CD4-positive, alpha-beta T cell treated with Interleukin-21 for 1 hour (primary cell): Measurements from ENCODE around the gene MXD3.
"Not testable (repeated sequence)": the region's sequence is repeated elsewhere in the genome, so short reads cannot be mapped to it uniquely, and the experiment has no call there.

Experiments
- DNase-seq: peaks from one replicate; pipeline ENCODE4 v3.0.0-alpha.2; 2020

MXD3 gene, protein sequence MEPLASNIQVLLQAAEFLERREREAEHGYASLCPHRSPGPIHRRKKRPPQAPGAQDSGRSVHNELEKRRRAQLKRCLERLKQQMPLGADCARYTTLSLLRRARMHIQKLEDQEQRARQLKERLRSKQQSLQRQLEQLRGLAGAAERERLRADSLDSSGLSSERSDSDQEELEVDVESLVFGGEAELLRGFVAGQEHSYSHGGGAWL

DNA sequence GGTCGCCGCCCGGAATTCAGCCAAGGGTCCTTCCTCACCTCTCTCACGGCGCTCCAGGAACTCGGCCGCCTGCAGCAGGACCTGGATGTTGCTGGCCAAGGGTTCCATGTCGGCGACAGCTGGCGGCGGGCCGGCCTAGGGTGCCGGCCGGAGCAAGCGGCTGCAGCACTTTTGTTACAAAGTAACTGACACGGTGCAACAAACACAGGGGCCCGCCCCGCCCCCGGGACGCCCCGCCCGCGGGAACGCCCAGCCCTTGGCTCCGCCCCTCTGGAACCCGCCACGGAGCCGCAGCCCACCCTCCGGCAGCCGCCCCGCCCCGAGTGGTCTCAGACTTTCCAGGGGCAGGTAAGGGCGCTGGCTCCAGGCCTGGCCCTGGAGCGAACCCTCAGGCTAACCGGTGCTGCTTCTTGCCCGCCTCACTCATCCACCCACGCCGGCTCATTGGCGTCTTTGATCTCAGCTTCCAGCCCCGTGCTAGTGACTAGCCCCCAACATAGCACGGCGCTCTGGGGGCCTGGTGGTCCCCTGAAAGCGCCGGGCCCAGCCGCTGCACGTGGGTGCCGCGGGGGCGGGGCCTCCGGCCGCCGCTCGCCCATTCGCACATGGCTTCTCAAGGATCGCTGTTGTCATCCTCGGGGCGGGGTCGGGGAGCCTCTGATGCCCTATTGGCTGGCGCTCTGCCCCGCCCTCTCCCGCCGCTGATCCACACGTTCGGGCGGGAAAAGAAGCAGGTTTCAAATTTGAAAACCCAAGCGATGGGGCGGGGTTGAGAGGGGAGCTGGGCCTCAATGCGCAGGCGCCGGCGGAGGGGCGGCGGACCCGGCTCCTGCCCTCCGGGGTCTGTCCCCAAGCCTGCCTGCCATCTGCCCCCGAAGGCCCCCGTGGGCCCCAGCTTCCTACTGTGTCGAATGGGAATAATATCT lies at the start of gene MXD3:
MXD3 (minus strand) TSS at position 176 of the 926 bp plus-strand sequence; CDS start at position 108, 68 bp downstream.
- DNase-seq = peak; percentile 96

DNA sequence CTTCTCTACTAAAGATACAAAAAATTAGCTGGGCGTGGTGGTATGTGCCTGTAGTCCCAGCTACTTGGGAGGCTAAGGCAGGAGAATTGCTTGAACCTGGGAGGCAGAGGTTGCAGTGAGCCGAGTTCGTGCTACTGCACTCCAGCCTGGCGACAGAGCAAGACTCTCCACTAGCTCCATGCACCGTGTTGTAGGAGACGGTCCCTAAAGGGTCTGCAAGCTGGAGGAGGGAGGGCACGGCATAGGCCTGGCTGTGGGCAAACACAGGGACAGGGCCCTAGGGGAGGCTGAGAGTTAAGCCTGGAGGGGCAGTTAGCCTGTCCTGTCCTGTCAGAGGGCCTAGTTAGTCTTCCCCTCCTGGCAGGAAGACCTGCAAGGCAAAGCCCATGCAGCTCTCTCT lies 49.0 kb upstream of the MXD3 start:
- not testable (repeated sequence) for DNase-seq

DNA sequence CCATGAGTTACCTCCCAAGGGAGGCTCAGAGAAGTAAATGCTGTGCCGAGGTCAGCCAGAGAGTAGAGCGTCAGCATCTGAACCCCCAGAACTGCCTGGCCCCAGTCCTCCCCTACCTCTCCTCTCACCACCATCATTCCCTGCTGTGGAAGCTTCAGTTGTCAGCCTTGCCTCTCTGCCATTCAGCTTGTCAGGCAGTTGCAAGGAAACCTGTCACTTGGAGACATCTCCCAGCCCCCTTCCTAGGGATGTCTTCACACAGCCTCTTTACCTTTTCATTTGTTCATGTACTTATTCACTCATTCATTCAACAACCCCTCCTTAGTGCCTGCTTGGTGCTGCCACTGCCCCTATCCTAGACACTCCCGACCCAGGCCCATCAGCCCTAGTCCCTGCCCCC lies 48.2 kb upstream of the MXD3 start:
- DNase-seq = no peak

DNA sequence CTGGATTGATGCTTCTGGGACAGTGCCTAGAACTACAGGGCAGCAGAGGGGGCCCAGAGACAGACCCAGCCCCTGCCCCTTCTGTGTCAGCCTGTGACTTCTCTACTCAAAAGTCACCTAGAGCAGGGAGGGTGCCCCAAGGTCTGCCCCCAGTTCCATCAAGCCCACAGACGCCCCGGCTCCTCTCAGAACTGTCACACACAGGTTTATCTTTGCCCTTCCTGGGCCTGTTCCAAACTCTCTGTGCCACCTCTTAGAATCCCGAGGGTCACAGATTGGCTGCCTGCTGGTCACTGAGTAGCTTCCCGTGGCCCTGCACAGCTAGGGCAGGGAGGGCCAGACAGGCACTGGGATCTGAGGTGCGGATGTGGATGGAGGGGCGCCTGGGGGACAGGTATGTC lies 47.8 kb upstream of the MXD3 start:
- DNase-seq = no peak

DNA sequence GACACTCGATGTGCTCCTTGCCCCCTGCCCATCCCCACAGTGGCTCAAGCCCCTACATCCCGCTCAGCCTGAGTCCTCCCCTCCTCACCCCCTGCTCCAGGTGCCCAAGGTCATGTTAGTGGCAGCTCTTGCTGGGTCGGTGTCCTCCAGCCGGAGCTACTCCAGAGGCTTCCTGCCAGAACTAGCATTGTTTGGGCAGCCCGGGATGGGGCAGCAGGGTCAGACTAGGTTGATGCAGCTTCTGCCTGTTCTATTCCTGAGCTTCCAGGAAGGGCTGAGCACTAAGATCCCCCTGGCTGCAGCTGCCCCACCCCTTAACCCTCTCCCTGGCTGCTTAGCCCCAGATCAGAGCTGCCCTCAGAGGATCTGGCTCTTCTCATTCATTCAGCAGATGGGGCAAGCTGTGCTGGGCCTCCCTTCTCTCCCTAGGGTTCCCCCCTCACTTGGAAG lies 46.7 kb upstream of the MXD3 start:
- DNase-seq = no peak

DNA sequence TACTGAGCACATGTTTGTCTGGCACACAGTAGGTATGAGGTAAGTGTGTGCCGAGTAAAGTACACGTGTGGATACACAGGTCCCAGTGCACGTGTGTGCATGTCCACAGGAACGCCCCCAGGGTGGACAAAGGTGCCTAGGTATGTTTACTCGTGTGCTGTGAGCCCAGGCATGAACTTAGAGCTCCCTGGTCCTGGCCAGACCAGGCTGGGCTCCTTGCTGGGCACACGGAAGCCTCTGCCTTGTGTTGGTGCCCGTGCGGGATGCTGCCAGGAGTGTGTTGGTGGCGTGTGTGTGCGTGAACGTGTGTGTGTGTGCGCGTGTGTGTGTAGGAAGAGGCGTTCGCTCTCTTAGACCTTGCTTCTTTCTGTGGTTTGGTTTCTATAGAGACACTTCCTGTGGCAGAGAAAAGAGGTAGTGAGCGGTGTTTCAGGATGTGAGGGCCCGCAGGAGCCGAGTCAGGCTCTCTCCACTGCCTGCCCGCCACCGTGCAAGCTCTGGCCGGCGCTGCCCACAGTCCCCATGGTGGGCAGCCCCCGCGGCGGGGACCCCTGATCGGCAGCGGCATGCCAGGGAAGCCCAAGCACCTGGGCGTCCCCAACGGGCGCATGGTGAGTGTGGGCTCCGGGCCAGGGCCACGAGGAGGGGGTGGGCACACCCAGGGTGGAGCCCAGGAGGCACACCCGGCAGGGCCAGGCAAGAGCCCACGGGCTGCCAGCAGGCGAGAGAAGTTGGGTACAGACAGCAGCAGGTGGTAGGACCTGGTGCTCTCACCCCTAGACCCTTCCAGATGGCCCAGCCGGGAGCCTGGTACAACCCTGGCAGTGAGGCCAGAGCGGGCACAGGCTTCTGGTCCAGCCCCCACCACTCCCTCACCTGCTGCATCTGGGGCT lies 46.0 kb upstream of the MXD3 start, which contains the start of gene RGS14:
RGS14 (plus strand) TSS at position 466 of the 893 bp plus-strand sequence; CDS start at position 567, 101 bp downstream.
- DNase-seq = peak; percentile 88

DNA sequence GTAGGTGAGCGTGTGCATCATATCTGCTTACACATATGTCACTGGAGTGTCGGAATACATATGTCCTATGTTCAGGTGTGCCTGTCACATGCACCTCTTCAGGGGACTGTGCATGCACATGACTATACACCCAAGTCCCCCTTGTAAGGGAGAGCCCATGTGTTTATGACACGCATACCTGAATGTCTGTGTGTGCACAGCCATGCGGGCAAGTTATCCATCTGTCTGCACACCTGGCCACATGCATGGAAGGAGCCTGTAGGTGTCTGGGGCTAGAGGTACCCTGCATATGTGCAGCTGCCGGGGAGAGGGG lies 45.4 kb upstream of the MXD3 start:
- DNase-seq = no peak

DNA sequence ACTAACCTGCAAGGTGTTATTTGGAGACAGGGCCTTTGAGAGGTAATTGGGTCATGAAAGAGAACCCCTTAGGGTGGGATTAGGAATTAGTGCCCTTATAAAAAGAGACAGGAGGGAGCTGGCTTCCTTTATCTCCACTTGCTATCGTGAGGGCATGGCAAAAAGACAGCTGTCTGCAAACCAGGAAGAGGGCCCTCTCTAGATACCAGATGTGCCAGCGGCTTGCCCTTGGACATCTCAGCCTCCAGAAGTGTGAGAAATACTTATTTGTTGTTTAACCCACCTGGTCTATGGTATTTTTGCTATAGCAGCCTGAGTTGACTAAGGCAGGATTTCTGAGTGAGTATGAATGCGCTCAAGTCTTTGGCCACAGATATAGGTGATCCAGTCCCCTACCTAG lies 45.0 kb upstream of the MXD3 start:
- DNase-seq = no peak

DNA sequence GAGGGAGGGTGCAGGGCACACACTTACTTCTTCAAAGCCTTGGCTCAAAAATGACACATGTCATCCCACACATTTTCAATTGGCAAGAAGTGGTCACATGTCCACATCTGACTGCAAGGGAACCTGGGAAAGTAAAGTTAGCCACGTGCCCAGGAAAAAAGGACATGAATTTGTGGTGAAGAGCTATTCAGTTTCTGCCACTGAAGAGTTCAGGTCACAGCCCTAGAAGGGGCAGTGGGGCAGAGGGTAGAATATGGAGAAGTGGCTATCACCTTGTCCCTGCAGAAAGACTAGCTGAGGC lies 44.1 kb upstream of the MXD3 start:
- DNase-seq = no peak

DNA sequence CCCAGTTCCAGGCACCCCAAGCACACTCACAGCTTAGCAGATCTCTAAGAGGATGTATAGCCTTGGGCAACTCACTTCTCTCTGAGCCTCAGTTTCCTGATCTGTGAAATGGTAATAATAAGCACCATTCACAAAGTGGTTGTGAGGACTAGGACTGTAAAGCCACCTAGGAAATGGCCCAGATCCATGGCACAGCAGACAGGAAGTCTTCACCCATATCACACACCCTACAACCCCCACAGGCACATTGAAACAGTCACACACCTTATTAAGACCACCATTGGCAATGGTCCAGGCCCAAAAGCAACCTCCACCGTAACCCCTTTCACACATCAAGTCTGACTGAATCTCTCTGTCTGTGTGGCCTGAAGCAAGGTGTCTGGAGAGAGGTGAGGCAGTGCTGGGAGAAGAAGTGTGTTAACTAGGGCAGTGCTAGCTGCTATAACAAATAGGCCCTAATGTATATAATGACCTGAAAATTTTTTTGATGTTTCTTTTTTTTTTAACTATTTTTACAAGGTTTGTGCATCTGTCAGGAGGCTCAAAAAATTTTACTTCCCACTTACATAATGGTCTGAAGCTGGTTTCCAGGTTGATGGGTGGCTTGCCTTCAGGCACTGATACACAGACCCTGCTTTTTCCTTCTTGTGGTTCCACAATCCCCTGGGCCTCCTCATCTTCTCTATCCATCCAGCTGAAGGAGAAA lies 43.6 kb upstream of the MXD3 start:
- no peak for DNase-seq

DNA sequence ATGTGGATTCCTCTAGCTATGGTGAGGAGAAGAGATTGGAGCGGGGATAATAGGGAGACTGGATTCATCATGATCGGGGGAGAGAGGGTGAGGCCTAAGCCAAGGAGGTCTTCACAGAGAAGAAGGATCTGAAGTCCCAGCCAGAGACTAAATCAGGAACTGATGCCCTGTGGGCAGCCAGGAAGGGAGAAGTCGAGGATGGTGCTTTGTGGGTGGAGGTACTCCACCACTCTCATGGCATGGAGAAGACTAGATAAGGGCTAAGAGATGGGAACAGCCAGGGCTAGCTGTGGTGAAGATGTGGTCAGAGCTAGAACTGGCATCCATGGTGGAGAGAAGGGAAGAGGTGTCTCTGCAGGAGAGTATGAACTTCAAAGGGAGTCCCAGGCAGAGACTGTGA lies 43.0 kb upstream of the MXD3 start:
- no peak for DNase-seq

DNA sequence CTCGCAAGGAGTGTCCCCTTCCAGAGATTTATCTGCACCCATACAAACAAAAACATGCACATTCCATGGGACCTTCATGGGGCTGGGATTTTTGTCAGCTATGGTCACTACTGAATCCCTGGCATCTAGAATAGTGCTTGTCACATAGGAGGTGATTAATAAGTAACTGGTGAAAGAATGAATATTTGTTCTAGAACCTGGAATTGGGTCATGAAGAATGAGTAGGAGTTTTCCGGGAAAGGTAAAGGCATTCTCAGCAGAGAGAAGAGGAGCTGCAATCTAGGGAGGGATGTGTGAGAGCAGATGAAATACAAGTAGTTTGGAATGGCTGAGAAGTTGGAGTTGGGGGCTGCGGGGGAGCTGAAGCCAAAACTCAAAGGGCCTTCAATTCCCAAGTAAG lies 42.6 kb upstream of the MXD3 start:
- no peak for DNase-seq

DNA sequence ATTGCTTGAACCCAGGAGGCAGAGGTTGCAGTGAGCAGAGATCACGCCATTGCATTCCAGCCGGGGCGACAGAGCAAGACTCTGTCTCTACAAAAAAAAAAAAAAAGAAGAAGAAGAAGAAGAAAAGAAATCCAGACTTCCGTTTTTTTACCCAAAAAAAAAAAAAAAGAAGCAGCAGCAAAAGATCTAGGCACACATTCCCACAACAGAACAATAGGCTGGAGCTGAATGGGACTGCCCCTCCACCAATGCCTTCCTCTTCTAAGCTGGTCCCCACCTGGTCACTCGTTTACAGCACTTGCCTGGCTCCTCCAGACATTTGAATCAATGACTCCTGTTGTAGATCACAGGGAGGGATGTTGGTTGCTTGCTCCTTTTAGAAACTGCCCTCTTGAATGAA lies 41.4 kb upstream of the MXD3 start:
- DNase-seq = no peak

DNA sequence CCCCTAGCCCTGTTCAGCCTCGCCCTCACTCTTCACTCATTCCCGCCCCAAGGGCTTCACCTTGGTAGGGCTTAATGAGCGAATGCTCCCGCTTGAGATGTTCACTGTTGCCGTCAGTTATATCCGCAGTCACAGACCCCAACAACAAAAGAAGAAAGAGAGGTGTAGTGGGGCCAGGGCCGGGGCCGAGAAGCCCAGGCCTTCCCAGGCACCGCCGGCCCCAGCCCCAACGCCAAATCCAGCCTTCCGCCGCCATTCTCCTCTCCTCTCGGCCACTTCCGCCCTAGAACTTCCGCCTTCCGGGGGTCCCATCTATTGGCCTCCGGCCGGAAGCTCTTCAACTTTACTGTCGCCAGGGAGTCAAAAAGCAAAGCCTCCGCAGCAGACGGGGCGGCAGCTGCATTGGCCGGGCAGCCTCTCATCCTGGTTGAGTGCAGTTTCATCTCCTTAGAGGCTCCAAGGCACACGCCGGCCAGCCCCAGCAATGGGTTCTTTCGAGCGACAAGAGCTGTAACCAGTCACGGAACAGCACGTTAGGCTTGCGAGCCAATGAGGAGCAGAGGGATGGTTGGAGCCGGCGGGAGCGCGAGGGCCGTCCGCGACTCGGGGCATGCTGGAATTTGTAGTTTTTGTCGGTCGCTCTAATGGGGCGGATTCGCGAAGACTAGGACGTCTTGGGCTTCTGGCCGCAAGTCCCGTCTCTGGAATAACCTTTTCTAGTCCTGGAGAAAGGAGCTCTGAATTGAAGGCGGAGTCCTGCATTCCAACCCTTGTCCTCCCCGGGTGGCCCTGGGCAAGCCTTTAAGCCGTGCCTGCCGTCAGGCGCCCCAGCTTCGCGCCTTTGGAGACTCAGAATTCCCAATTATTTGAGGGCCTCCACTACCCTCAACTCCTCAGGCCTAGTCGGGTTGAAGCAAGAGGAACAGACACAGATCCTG lies 40.0 kb upstream of the MXD3 start, which contains the start of gene LMAN2:
LMAN2 (minus strand) TSS at position 277 of the 938 bp plus-strand sequence; CDS start at position 256, 21 bp downstream.
- peak; percentile 95 for DNase-seq

DNA sequence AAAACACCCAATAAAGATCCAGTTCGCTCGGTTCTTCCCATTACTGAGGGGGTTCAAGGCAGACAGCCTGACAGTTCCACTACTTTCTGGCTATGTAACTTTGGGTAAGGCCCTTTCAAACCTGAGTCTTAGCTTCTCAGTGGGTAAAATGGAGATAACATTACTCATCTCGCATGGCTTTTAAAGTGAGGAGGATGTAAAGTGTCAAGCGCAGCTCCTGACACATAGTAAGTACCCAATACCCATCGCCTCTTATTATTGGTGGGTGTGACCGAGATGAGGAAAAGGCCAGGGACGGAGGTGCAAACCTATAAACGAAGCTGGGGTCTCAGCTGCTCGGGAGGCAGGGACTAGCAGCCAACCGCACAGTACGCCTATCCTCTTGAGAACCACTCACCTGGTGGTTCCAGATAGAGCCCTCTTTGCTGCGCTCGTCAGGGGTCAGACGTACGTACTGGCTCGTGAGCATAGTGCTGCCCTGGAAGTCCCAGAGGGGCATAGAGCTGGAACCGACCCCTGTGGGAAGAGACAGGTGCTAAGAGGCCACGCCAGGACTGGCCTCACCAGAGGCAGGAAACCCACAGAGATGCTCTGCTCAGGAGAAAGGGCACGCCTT lies 39.2 kb upstream of the MXD3 start:
- no peak for DNase-seq

DNA sequence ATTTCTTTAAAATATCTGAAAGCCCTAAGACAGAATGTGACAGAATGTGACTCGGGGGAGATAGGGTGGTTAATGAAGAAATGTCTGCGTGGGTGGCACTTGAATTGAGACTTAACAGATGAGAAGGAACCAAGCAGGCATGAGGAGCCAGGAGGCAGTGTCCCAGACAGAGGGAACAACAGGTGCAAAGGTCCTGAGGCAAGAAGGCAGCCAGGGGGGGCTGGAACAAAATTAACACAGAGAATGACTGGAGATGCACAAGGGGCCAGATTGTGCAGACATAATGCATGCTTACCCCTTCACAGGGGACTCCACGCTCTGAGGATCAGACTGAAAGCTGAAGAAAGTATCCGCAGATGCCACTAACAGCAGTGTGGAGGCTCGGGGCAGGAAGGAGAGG lies 38.1 kb upstream of the MXD3 start:
- no peak for DNase-seq

DNA sequence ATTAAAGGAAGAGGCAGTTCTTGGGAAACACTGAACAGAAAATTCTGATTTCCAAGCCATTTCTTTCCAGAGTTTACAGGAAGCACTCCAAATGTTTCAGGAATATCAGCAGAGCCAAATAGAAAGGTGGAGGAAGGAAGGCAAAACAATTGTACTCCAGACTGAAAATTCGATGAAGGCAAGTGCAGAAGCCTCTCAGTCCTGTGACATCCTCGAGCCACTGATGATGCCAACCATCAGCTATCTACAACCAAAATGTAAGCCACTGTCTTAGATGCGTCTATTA lies 37.6 kb upstream of the MXD3 start:
- no peak for DNase-seq

DNA sequence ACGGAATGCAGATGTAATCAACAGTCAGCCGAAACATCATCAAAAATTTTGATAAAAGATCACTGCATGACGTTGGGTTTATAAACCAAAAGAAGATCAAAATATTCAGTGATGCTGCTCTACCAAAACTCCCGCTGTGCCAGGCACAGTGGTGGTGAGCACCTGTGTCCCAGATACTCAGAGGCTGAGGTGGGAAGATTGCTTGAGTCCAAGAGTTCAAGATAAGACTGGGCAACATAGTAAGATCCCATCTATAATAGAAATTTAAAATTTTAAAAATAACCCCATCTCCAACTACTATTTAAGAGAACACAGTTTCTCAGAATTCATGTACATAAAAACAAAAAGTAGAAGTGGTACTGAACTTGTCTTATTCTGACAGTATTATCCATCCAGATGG lies 36.0 kb upstream of the MXD3 start:
- DNase-seq = no peak

DNA sequence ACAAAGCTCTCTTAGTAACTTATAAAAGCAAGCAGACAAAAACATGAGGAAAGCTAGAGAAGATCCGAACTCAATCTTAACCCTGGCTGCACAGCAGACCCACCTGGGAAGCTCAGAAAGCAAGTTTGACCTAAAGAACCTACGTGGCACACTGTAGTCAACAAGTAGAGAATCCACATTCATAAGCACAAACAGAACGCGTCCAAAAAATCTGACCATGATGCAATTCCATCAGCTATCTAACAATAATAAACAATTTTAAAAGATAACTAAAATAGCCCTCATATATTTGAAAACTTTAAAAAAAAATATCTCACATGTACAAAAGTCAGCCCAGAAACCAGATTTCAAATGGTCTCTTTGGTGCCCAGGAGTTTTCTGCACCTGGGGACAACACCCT lies 35.1 kb upstream of the MXD3 start:
- no peak for DNase-seq

DNA sequence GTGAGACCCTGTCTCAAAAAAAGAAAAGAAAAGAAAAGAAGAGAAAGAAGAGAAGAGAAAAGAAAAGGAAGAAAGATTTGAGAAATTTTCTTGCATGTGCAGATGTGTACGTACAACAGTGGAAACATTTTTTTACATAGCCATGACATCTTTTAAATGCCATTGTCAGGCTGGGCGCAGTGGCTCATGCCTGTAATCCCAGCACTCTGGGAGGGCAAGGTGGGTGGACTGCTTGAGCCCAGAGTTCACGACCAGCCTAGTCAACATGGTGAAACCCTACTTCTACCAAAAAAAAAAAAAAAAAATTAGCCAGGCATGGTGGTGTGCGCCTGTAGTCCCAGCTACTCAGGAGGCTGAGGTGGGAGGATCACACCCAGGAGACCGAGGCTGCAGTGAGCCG lies 33.2 kb upstream of the MXD3 start:
- no peak for DNase-seq

DNA sequence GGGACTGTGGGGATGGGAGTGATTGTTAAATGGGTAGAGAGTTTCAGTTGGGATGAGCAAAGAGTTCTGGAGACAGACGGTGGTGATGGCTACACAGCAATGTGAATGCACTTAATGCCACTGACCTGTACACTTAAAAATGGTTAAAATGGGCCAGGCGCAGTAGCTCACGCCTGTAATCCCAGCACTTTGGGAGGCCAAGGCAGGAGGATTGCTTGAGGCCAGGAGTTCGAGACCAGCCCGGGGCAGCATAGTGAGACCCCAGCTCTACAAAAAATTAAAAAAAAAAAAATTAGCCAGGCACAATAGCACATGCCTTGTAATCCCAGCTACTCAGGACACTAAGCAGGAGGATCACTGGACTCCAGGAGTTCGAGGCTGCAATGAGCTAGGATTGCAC lies 32.1 kb upstream of the MXD3 start:
- no peak for DNase-seq
